HEK293T (cell line): ENCODE data around the gene BPI.

Experiments
- CTCF ChIA-PET: fragments of 350-600 bp; formaldehyde crosslinking; extraction: SDS; loops from one replicate; lab custom pipeline; 2021; ENCODE audit warnings: antibody characterized with exemption, inconsistent platforms; lab: Yijun Ruan, JAX
- POLR2A ChIA-PET: fragments of 350-600 bp; formaldehyde crosslinking; extraction: SDS; loops from one replicate; lab custom pipeline; 2020; ENCODE audit warnings: antibody characterized with exemption, inconsistent platforms; lab: Yijun Ruan, JAX
- DNase-seq: peaks from one replicate; pipeline ENCODE4 v3.0.0; 2012; ENCODE audit warnings: mixed read lengths; ENCODE audit errors: extremely low spot score
- ARNT ChIP-seq: fragments of 450-650 bp; IDR thresholded peaks from 2 replicates; pipeline ENCODE4 v1.6.1; 2017; ENCODE audit warnings: mild to moderate bottlenecking
- BHLHE40 ChIP-seq: fragments of 450-650 bp; IDR thresholded peaks from 2 replicates; pipeline ENCODE4 v1.6.1; 2016; ENCODE audit warnings: mild to moderate bottlenecking, moderate library complexity, borderline replicate concordance
- CTBP1 ChIP-seq: fragments of 450-650 bp; IDR thresholded peaks from 2 replicates; pipeline ENCODE4 v1.6.1; 2016; ENCODE audit warnings: borderline replicate concordance
- ELF4 ChIP-seq: fragments of 450-650 bp; IDR thresholded peaks from 2 replicates; pipeline ENCODE4 v1.6.1; 2017; ENCODE audit warnings: antibody characterized with exemption
- FOXA1 ChIP-seq: fragments of 450-650 bp; IDR thresholded peaks from 2 replicates; pipeline ENCODE4 v1.6.1; 2016; ENCODE audit warnings: mild to moderate bottlenecking
- FOXK2 ChIP-seq: fragments of 450-650 bp; IDR thresholded peaks from 2 replicates; pipeline ENCODE4 v1.6.1; 2016; ENCODE audit warnings: mild to moderate bottlenecking
- FOXM1 ChIP-seq: fragments of 450-650 bp; IDR thresholded peaks from 2 replicates; pipeline ENCODE4 v1.6.1; 2017; ENCODE audit warnings: mild to moderate bottlenecking, borderline replicate concordance
- HDGF ChIP-seq: fragments of 450-650 bp; IDR thresholded peaks from 2 replicates; pipeline ENCODE4 v1.6.1; 2017; ENCODE audit warnings: antibody characterized with exemption, borderline replicate concordance
- L3MBTL2 ChIP-seq: fragments of 450-650 bp; conservative IDR thresholded peaks from 2 replicates; pipeline ENCODE4 v1.6.1; 2016; ENCODE audit warnings: mild to moderate bottlenecking
- LEF1 ChIP-seq: fragments of 450-650 bp; IDR thresholded peaks from 2 replicates; pipeline ENCODE4 v1.6.1; 2017; ENCODE audit warnings: mild to moderate bottlenecking, borderline replicate concordance
- NFRKB ChIP-seq: fragments of 450-650 bp; IDR thresholded peaks from 2 replicates; pipeline ENCODE4 v1.6.1; 2016; ENCODE audit warnings: mild to moderate bottlenecking, moderate library complexity
- SP1 ChIP-seq: fragments of 450-650 bp; IDR thresholded peaks from 2 replicates; pipeline ENCODE4 v1.6.1; 2017
- SUZ12 ChIP-seq: fragments of 450-650 bp; IDR thresholded peaks from 2 replicates; pipeline ENCODE4 v1.6.1; 2016; ENCODE audit warnings: mild to moderate bottlenecking
- TARDBP ChIP-seq: fragments of 450-650 bp; IDR thresholded peaks from 2 replicates; pipeline ENCODE4 v1.6.1; 2016
- ZNF384 ChIP-seq: fragments of 450-650 bp; IDR thresholded peaks from 2 replicates; pipeline ENCODE4 v1.6.1; 2016
- TF ChIP-seq, protein P1 (sequence below): fragments of 450-650 bp; IDR thresholded peaks from 2 replicates; pipeline ENCODE4 v1.6.1; 2016

Gene BPI

DNA sequence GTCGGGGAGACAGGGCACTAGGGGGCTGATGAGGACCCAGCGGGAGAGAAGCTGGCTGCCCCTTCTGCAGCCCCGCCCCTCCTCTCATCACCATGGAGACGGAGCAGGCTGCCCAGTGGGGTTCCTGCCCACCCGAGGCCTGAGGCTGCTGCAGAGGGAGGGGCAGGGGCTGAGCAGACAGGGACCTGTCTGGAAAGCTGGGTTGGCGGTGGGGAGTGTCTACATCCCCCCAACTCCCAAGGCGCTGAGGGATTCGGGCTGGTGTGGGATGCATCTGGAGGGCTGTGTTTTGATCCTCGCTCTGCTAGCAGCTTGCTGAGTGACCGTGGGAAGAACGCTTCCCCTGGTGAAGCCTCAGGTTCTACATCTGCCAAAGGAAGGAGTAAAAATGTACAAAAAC lies 1.2 kb upstream of the BPI start:
- CTCF ChIA-PET = interaction anchor here (0.8 kb wide), 1 partner anchor 411 kb away, joined by 3 read pairs; no protein-coding TSS in a partner anchor
- POLR2A ChIA-PET = no interaction called here

DNA sequence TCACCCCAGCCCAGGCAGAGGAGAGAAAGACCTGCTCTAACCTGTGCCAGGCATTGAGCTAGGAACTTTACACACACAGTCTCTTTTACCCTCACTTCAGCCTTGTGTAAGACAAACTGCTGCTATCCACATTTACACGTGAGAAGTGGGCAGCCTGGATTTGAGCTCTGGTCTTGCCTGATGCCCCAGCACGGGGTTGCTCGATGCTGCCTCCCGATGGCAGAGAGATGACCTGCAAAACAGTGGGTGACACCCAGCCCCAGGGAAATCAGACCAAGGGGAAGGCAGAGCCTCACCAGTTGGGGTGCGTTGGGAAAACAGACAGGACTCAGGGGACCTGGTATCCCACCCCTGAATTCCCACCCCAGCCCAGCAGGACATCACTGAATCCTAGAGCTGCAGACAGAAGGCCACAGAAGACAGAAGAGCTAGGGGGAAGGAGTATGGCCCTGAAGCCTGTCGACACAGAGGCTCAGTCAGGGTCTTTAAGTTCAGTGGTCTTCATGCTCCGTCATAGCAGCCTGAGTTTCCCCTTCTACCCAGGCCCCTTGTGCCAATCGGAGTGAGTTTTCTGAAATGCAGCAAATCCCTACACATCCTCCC lies 990 bp downstream of the BPI start:
- ChIA-PET POLR2A (no interaction called here), CTCF (interaction anchor here (1.1 kb wide), 1 partner anchor 81 kb away, joined by 3 read pairs; no protein-coding TSS in a partner anchor)
- DNase-seq = peak; percentile 65
- TF ChIP-seq FOXM1 = no peak
- no peak for TF ChIP-seq LEF1
- no peak for TF ChIP-seq CTBP1
- no peak for TF ChIP-seq HDGF
- no peak for TF ChIP-seq BHLHE40
- TF ChIP-seq SP1 = no peak
- TF ChIP-seq NFRKB = no peak
- no peak for TF ChIP-seq ARNT
- no peak for TF ChIP-seq FOXK2
- no peak for TF ChIP-seq ZNF384
- no peak for TF ChIP-seq TARDBP

More for the DNA sequence above, 1.2 kb upstream of the BPI start:
- TF ChIP-seq FOXA1 = no peak
- no peak for TF ChIP-seq TARDBP
- TF ChIP-seq FOXM1 = no peak
- no peak for TF ChIP-seq NFRKB
- no peak for TF ChIP-seq SUZ12
- no peak for TF ChIP-seq CTBP1
- TF ChIP-seq ELF4 = no peak
- DNase-seq = no peak

DNA sequence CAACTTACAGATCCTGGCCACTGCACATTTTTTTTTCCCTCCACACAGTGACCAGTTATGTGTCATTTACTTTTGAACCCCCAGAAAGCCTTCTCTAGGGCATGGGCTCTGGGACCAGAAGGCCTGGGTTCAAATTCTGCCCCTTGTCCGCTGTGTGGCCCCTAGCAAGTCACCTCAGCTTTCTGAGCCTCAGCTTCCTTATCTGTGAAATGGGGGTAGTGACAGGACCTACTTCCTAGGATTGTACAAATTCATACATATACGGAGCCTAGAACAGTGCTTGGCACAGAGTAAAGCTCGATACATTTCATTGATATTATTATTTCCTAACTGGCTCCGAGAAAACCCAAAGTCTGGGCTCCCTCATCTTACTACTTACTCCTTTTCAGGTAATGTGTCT lies 1.6 kb downstream of the BPI start:
- DNase-seq = no peak
- TF ChIP-seq FOXA1 (no peak), NFRKB (no peak), LEF1 (no peak), ELF4 (no peak)
- TF ChIP-seq, protein P1, sequence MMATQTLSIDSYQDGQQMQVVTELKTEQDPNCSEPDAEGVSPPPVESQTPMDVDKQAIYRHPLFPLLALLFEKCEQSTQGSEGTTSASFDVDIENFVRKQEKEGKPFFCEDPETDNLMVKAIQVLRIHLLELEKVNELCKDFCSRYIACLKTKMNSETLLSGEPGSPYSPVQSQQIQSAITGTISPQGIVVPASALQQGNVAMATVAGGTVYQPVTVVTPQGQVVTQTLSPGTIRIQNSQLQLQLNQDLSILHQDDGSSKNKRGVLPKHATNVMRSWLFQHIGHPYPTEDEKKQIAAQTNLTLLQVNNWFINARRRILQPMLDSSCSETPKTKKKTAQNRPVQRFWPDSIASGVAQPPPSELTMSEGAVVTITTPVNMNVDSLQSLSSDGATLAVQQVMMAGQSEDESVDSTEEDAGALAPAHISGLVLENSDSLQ = no peak
- POLR2A ChIA-PET = no interaction called here
- CTCF ChIA-PET = no interaction called here

DNA sequence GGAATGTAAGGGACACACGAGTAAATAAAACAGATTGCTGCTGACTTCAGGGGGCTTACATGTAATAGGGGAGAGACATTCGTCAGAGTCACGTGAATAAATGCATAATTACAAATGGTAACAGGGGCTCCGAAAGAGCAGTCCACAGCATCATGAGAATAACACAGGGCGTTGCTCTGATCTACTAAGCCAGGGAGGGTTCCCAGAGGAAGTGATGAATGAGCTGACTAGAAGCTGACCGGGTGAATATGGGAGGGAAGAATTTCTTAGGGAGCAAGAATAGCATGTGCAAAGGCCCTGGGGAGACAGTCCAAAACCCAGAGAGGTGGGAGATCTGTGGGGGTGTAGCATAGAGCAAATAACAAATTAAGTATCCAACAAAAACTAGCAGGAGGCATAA lies 2.4 kb downstream of the BPI start:
- no peak for DNase-seq
- POLR2A ChIA-PET = no interaction called here
- CTCF ChIA-PET = no interaction called here
- TF ChIP-seq SP1 (no peak), FOXM1 (no peak)

DNA sequence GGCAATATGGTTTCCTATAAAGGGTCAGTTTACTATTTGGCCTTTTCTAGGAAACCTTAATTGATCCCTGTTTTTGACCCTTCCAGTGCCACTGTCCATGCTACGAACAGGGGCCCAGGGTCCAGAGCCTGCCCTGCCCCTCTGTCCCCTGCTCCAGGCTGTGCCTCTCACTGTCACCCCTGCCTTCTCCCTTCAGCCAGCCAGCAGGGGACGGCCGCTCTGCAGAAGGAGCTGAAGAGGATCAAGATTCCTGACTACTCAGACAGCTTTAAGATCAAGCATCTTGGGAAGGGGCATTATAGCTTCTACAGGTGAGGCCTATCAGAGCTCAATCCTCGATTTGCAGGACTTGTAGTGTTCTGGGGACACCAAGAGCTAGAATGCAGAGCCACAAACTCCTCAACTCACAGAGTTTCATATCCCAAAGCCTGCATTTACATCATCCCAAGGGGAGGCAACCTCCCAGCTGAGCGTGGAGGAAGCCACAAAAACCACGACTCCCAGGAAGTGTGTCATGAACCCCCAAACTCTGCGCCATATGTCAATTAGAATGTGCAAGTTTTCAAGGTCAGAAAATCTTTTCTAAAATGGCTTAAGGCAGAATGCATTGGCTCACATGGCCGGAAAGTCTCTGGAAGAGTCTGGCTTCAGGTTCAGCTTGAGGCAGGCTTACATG lies 3.6 kb downstream of the BPI start:
- TF ChIP-seq, protein P1 = no peak
- TF ChIP-seq NFRKB (no peak), HDGF (no peak), BHLHE40 (no peak), ELF4 (no peak), FOXK2 (no peak), SP1 (no peak), SUZ12 (no peak), FOXA1 (no peak), ZNF384 (no peak), LEF1 (no peak), L3MBTL2 (no peak), FOXM1 (no peak), TARDBP (no peak), CTBP1 (no peak), ARNT (no peak)
- CTCF ChIA-PET = interaction anchor here (0.8 kb wide), 1 partner anchor 15 kb away, joined by 3 read pairs; no protein-coding TSS in a partner anchor
- DNase-seq = no peak
- POLR2A ChIA-PET = no interaction called here

DNA sequence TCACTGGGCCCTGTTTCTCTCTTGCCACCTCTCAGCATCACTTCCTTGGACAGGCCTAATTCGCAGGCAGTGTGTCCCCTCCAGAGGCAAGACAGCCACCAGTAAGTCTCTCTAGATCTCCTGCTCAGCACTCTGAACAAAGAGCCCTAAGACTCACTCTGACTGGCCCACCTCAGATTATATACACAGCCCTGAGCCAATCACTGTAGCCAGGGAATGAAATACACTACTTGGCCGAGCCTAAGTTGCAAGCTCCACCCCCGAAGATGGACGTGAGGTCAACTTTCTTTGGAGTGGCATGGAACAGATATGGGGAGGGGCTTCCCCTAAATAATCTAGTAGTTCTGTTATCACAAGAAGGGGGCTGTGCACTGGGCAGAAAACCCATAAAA lies 4.1 kb downstream of the BPI start:
- ChIA-PET CTCF (interaction anchor here (0.8 kb wide), 1 partner anchor 14 kb away, joined by 3 read pairs; no protein-coding TSS in a partner anchor), POLR2A (no interaction called here)
- DNase-seq = no peak
- TF ChIP-seq FOXA1 = no peak
- TF ChIP-seq, protein P1 = 0 out of 2 replicates have a peak, but pooled peaks have one; percentile 31

DNA sequence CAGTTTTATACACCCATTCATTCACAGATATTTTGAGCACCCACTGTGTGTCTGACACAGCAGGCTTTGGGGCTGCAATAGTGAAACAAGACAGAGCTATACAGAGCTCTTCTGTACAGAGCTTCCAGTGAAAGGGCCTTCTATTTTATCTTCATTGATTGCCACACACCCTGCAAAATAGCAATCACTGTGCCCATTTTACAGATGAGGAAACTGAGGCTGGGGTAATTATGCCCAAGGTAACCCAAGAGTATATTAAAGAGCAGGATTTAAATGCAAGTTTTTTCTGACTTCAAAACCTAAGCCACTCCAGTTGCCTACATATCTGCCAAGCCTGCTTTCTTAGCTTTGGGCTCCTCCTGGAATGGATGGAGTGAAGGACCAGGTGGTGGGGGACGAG lies 4.5 kb downstream of the BPI start:
- TF ChIP-seq FOXA1 = no peak
- TF ChIP-seq LEF1 = no peak
- no peak for TF ChIP-seq TARDBP
- no peak for TF ChIP-seq CTBP1
- no peak for TF ChIP-seq SUZ12
- no peak for TF ChIP-seq NFRKB
- no peak for TF ChIP-seq L3MBTL2
- CTCF ChIA-PET = no interaction called here
- DNase-seq = no peak
- POLR2A ChIA-PET = no interaction called here
